K562 (cell line): Measurements from ENCODE around the gene ADAMTSL3.

Experiments
- FOXK2 ChIP-seq, 2 experiments: fragments of 450-650 bp; IDR thresholded peaks in 1 of 2; conservative IDR thresholded peaks in 1 of 2; 2 replicates each; pipeline ENCODE4 v1.6.1; 2016; ENCODE audit warnings: low read depth in 2 of 2, mild to moderate bottlenecking in 1 of 2
- KAT8 ChIP-seq: fragments of 450-650 bp; IDR thresholded peaks from 2 replicates; pipeline ENCODE4 v1.6.1; 2016; ENCODE audit warnings: low read depth, mild to moderate bottlenecking
- MECOM ChIP-seq: fragments of 250-450 bp; sonication (Bioruptor Pico); IDR thresholded peaks from 2 replicates; pipeline ENCODE4 v1.8.0; 2022; ENCODE audit warnings: inconsistent platforms
- NCOR1 ChIP-seq: fragments of 450-650 bp; IDR thresholded peaks from 2 replicates; pipeline ENCODE4 v1.6.1; 2016; ENCODE audit warnings: mild to moderate bottlenecking, moderate library complexity
- NFYB ChIP-seq: IDR thresholded peaks from 2 replicates; pipeline ENCODE4 v1.6.1; 2011; ENCODE audit warnings: mild to moderate bottlenecking, moderate library complexity; ENCODE audit not compliant: insufficient read length; ENCODE audit errors: extremely low read depth
- POLR2A ChIP-seq: fragments of 450-650 bp; conservative IDR thresholded peaks from 2 replicates; pipeline ENCODE4 v1.6.1; 2016
- POLR2AphosphoS5 ChIP-seq: IDR thresholded peaks from 2 replicates; pipeline ENCODE4 v1.6.1; 2011; ENCODE audit warnings: mild to moderate bottlenecking, low read depth, low read length, moderate library complexity; ENCODE audit not compliant: control insufficient read depth, insufficient read depth
- RAD51 ChIP-seq: fragments of 450-650 bp; IDR thresholded peaks from 2 replicates; pipeline ENCODE4 v1.7.1; 2016; ENCODE audit warnings: low read depth, mild to moderate bottlenecking, borderline replicate concordance
- RFX1 ChIP-seq: fragments of 450-650 bp; IDR thresholded peaks from 2 replicates; pipeline ENCODE4 v1.6.1; 2016; ENCODE audit warnings: mild to moderate bottlenecking, moderate library complexity
- THAP12 ChIP-seq: fragments of 250-450 bp; sonication (Bioruptor Pico); IDR thresholded peaks from 2 replicates; pipeline ENCODE4 v1.9.0; 2021; ENCODE audit warnings: mild to moderate bottlenecking, inconsistent platforms
- TOE1 ChIP-seq, 2 experiments: fragments of 450-650 bp in 1 of 2; sonication (generic) in 1 of 2; formaldehyde crosslinking in 1 of 2; IDR thresholded peaks; 2 replicates each; pipeline versions ENCODE4 v1.7.1 to v1.8.0; 2016 to 2022; ENCODE audit warnings: borderline replicate concordance in 2 of 2, mild to moderate bottlenecking in 2 of 2, antibody characterized with exemption in 1 of 2, inconsistent platforms in 1 of 2, low read depth in 1 of 2, missing genetic modification reagents in 1 of 2, moderate library complexity in 1 of 2
- ZBTB26 ChIP-seq: fragments of 450-650 bp; formaldehyde crosslinking; IDR thresholded peaks from 2 replicates; pipeline ENCODE4 v1.4.0; 2022; ENCODE audit warnings: missing genetic modification characterization
- ZKSCAN3 ChIP-seq: fragments of 250-450 bp; sonication (Bioruptor Pico); IDR thresholded peaks from 2 replicates; pipeline ENCODE4 v1.4.0; 2020
- ZNF175 ChIP-seq: fragments of 200-800 bp; sonication (Bioruptor generic); IDR thresholded peaks from 2 replicates; pipeline ENCODE4 v1.6.1; 2016; ENCODE audit warnings: low read depth, mild to moderate bottlenecking, missing genetic modification characterization, missing compliant biosample characterization

- TF ChIP-seq MECOM (no peak), TOE1 (IDR thresholded peaks at IDR 0.05; ENCODE audit: borderline replicate concordance) (no peak), TOE1 (CRISPR knock-in tag; IDR thresholded peaks at IDR 0.05; ENCODE audit: borderline replicate concordance, low read depth) (no peak), NFYB (no peak), THAP12 (CRISPR knock-in tag) (no peak), ZBTB26 (CRISPR knock-in tag) (no peak), RFX1 (no peak), KAT8 (no peak), FOXK2 (conservative IDR thresholded peaks at IDR 0.05 in 1 of 2, IDR thresholded peaks at IDR 0.05 in 1 of 2; ENCODE audit: low read depth in 2 of 2) (no peak), ZNF175 (CRISPR knock-in tag) (no peak), POLR2A (no peak), POLR2AphosphoS5 (no peak), NCOR1 (no peak), ZKSCAN3 (no peak), RAD51 (no peak)
Observed at GRCh38 chr15:83928878-83929418, 275.0 kb downstream of the ADAMTSL3 start.
